ENCODE results near the gene BTRC.

Gene BTRC

DNA sequence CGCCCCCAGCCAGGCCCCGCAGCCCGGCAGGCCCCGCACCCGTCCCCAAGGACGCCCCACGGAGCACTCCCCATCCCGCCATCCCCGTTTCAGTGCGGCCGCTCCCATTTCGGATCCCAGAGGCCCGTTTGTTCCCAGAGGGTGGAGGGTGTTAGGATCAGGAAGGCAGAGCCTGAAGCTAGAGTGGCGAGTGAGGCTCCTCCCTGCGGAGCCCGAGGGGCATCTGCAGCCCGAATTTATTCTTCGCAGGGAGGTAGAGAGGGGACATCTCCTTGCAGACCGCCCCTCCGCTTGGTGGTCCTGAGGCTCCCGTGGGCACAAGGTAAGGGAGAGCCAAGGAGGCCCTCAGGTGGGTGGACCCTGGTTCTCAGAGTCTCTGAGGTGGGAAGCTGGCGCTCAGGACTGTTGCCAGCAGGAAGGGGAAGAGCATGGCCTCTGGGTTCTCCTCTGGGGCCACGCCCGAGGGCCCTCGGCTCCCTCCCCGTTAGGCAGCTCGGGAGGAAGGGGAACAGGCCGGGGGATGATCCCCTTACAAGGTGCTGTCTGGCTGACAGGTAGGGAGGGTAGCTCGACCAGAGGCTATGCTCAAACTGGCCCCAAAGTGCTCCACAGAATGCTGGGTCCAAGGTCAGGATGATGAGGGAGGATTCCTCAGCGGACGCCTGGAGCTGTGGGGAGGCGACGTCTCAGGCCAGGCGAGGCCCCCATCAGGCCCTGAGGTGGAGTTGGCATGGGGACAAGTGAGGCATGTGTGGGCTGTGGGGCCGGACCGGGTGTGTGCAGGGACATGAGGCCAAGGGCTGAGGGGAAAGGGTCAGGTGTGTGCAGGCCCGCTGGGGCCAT is 216.7 kb downstream of the BTRC start:
- TF ChIP-seq ZNF384 (IDR thresholded peaks at IDR 0.05) (no peak), FOXM1 (IDR thresholded peaks at IDR 0.05; ENCODE audit: borderline replicate concordance) (no peak), PKNOX1 (IDR thresholded peaks at IDR 0.05) (no peak), SP1 (IDR thresholded peaks at IDR 0.05) (no peak), BHLHE40 (IDR thresholded peaks at IDR 0.05; ENCODE audit: borderline replicate concordance) (no peak), ELF4 (IDR thresholded peaks at IDR 0.05) (no peak), FOXA1 (IDR thresholded peaks at IDR 0.05) (no peak), CTBP1 (IDR thresholded peaks at IDR 0.05; ENCODE audit: borderline replicate concordance) (no peak), TARDBP (IDR thresholded peaks at IDR 0.05) (no peak), FOXK2 (IDR thresholded peaks at IDR 0.05) (no peak), ARNT (IDR thresholded peaks at IDR 0.05) (no peak), HDGF (IDR thresholded peaks at IDR 0.05; ENCODE audit: borderline replicate concordance) (no peak), SUZ12 (IDR thresholded peaks at IDR 0.05) (no peak), LEF1 (IDR thresholded peaks at IDR 0.05; ENCODE audit: borderline replicate concordance) (no peak), NFRKB (IDR thresholded peaks at IDR 0.05) (no peak), L3MBTL2 (conservative IDR thresholded peaks at IDR 0.05) (no peak)
- POLR2A ChIA-PET = interaction anchor here (1.5 kb wide), 1 partner anchor 357 kb away, joined by 6 read pairs; no protein-coding TSS in a partner anchor
- no peak for DNase-seq (ENCODE audit: extremely low spot score)
- CTCF ChIA-PET = interaction anchor here (0.7 to 2.1 kb wide), 19 partner anchors 14 to 413 kb away, joined by 3 to 14 read pairs (median 3); no protein-coding TSS in a partner anchor

- DNase-seq (ENCODE audit: extremely low spot score) = no peak
- ChIA-PET CTCF (interaction anchor here (0.7 to 2.1 kb wide), 13 partner anchors 15 to 410 kb away, joined by 3 to 14 read pairs (median 3); no protein-coding TSS in a partner anchor), POLR2A (interaction anchor here (0.8 to 1.5 kb wide), 2 partner anchors 357 to 360 kb away, joined by 3 to 6 read pairs; no protein-coding TSS in a partner anchor)
- TF ChIP-seq ARNT (IDR thresholded peaks at IDR 0.05) (no peak), FOXK2 (IDR thresholded peaks at IDR 0.05) (no peak), SP1 (IDR thresholded peaks at IDR 0.05) (no peak), LEF1 (IDR thresholded peaks at IDR 0.05; ENCODE audit: borderline replicate concordance) (no peak), L3MBTL2 (conservative IDR thresholded peaks at IDR 0.05) (no peak), SUZ12 (IDR thresholded peaks at IDR 0.05) (no peak), ELF4 (IDR thresholded peaks at IDR 0.05) (no peak), NFRKB (IDR thresholded peaks at IDR 0.05) (no peak), ZNF384 (IDR thresholded peaks at IDR 0.05) (no peak)
Measured at GRCh38 chr10:101571271-101571925, 217.4 kb downstream of the BTRC start.

DNA sequence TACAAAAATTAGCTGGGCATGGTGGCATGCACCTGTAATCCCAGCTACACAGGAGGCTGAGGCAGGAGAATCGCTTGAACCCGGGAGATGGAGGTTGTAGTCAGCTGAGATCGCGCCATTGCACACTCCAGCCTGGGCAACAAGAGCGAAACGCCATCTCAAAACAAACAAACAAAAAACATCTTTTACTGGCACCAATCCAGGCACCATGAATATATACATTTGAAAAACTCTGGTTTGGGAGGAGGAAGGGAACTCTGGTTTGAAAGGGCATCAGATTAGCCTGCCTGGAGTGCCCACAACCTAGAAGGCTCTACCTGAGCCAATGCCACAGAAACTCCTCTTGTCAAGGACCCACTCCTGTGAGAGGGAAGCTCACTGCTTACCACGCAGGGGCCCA is 218.2 kb downstream of the BTRC start:
- TF ChIP-seq NFRKB (IDR thresholded peaks at IDR 0.05) (no peak), TARDBP (IDR thresholded peaks at IDR 0.05) (no peak), ELF4 (IDR thresholded peaks at IDR 0.05) (no peak), FOXA1 (IDR thresholded peaks at IDR 0.05) (no peak), HDGF (IDR thresholded peaks at IDR 0.05; ENCODE audit: borderline replicate concordance) (no peak), FOXK2 (IDR thresholded peaks at IDR 0.05) (no peak), BHLHE40 (IDR thresholded peaks at IDR 0.05; ENCODE audit: borderline replicate concordance) (no peak), LEF1 (IDR thresholded peaks at IDR 0.05; ENCODE audit: borderline replicate concordance) (no peak), L3MBTL2 (conservative IDR thresholded peaks at IDR 0.05) (no peak), ARNT (IDR thresholded peaks at IDR 0.05) (no peak), SP1 (IDR thresholded peaks at IDR 0.05) (no peak), CTBP1 (IDR thresholded peaks at IDR 0.05; ENCODE audit: borderline replicate concordance) (no peak)
- DNase-seq (ENCODE audit: extremely low spot score) = no peak
- CTCF ChIA-PET = interaction anchor here (2.1 kb wide), 1 partner anchor 358 kb away, joined by 14 read pairs; no protein-coding TSS in a partner anchor
- POLR2A ChIA-PET = interaction anchor here (0.8 kb wide), 1 partner anchor 360 kb away, joined by 3 read pairs; no protein-coding TSS in a partner anchor

- ChIA-PET CTCF (no interaction called here), POLR2A (no interaction called here)
- DNase-seq (ENCODE audit: extremely low spot score) = no peak
- TF ChIP-seq TARDBP (IDR thresholded peaks at IDR 0.05) (no peak), SP1 (IDR thresholded peaks at IDR 0.05) (no peak), PKNOX1 (IDR thresholded peaks at IDR 0.05) (no peak), FOXA1 (IDR thresholded peaks at IDR 0.05) (no peak), BHLHE40 (IDR thresholded peaks at IDR 0.05; ENCODE audit: borderline replicate concordance) (no peak), L3MBTL2 (conservative IDR thresholded peaks at IDR 0.05) (no peak), ARNT (IDR thresholded peaks at IDR 0.05) (no peak), CTBP1 (IDR thresholded peaks at IDR 0.05; ENCODE audit: borderline replicate concordance) (no peak)
Measured at GRCh38 chr10:101572785-101573184, 218.8 kb downstream of the BTRC start.

DNA sequence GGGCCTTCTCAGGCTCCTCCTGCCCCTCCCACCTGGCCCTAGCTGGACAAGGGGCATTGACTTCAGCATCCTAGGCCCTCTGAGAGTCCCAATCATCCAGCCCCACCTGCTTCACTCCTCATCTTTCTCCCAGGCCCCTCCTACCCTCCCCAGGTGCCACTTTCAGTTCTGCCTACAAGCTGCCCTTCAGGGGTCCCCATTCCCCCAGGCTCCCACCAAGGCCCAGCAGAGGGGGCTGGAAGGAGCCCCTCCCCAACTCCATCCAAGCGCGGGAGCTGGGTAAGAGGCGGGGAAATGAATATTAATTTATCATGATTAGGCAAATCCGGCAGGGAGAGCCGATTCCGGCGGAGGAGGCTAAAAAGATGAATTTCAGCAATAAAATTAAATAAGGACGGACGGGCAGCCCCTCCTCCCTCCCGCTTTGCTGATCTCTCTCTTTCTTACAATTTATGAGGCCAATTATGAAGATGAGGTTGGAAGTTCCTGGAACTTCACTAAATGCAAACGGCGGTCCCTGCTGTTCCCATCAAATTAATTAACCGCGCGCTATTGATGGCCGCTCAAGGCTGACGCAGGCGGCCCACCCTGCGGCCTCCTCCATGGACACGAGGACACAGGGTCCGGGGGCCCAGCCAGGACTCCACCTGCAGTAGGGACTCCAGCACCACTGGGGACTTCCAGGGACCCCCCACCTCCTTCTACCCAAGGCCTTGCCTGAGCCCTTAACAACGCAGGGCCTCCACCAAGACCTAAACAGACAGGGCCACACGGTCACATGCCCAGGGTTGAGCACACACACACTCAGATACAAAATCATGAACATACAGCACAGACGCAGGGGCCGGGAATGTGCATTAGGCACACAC is 220.2 kb downstream of the BTRC start:
- POLR2A ChIA-PET = no interaction called here
- TF ChIP-seq HDGF (IDR thresholded peaks at IDR 0.05; ENCODE audit: borderline replicate concordance) (no peak), TARDBP (IDR thresholded peaks at IDR 0.05) (no peak)

More for the DNA sequence above, 220.2 kb downstream of the BTRC start:
- DNase-seq (ENCODE audit: extremely low spot score) = no peak
- CTCF ChIA-PET = no interaction called here
